Measurements from ENCODE around the gene SMOC1.
A peak's percentile ranks its signal among the peaks of the same experiment; 100 is the strongest.

SMOC1 gene

DNA sequence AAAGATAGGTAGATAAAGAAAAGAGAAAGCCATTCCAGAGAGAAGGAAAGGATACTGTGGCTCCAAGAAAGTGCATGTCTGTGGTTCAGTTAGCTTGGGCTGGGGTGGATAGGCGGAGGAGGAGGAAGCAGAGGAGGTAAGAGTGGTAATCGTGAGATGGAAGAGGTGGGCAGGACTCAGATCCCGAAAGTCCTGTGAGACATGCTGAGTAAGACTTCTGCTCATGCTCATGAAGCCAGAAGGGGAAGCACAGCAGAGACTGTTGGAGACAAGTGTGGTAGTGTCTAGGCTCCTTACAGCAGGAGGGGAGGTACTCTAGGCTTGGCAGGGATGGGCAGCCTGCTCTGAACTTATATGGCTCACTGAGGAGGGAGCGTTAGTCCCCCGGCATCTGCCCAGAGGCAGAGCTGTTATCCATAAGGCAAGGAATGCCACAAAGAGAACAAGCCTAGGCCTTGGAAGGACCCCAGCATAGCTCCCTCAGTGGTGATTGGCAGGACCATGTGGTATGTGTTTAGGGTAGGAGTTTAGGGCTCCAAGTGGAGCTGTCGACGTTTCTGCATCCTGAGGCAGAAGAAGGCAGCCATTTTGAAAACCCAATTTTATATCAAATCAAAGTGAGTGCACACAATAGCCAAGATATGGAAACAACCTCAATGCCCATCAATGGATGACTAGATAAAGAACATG is 135.3 kb downstream of the SMOC1 start:
- no peak for DNase-seq

DNA sequence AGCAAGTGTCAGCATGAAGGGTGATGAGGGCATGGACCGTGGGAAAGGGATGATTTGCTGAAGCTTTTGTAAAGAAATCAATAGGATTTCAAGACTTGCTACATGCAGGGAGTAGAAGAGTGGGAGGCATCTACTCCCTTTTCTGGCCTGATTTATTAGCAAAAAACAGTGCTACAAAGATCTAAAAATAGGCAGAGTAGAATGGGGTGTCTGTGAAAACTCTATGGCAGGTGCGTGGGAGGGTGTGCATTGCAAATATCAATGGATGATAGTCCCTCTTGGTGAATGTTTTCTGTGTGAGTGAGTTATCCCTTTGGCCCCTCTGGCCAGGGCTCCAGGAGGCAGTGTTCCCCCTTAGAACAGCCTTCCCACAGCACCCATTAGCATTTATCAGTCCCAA is 139.0 kb downstream of the SMOC1 start:
- DNase-seq = no peak

DNA sequence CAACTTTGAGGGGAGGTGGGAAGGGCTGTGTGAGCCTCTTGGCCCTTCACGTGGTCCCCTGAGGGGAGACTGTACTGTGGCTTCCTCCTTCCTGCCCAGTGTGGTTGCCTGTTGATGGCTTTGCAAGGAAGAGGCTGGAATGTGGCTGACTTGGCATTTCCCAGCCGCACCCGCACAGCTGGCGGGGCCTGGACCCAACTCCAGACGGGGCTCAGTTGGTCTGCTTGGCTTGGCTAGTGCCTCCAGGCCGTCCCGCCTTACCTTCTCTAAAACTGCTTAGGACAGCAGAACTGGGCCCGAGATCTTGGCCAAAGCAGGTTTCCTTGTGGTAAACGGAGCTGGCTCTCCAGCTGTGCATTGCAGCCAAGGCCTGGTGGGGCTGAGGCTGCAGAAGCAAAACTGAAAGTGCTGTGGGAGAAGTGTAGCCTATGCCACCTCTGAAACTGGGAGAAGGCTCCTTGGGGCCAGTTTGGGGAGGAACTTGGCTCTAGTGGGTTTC is 139.5 kb downstream of the SMOC1 start:
- no peak for DNase-seq

DNA sequence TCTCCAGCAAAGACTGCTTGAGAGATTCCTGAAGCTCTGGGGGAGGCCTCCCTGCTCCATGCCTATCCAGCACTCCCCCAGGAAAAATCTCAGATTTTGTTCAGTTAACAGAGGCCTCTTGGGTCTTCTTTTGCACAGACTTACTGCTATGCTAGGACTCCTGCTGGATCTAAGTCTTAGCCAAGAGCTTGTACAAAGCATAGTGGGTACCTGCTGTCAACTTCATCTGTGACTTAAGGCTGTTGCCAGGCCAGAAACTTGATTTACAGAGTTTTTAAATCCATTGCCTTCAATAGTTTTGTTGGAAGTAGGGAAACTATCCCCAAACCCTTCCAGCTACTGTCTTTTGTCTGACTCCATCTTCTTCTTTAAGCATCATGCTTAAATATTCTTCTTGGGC is 140.5 kb downstream of the SMOC1 start:
- DNase-seq = no peak

DNA sequence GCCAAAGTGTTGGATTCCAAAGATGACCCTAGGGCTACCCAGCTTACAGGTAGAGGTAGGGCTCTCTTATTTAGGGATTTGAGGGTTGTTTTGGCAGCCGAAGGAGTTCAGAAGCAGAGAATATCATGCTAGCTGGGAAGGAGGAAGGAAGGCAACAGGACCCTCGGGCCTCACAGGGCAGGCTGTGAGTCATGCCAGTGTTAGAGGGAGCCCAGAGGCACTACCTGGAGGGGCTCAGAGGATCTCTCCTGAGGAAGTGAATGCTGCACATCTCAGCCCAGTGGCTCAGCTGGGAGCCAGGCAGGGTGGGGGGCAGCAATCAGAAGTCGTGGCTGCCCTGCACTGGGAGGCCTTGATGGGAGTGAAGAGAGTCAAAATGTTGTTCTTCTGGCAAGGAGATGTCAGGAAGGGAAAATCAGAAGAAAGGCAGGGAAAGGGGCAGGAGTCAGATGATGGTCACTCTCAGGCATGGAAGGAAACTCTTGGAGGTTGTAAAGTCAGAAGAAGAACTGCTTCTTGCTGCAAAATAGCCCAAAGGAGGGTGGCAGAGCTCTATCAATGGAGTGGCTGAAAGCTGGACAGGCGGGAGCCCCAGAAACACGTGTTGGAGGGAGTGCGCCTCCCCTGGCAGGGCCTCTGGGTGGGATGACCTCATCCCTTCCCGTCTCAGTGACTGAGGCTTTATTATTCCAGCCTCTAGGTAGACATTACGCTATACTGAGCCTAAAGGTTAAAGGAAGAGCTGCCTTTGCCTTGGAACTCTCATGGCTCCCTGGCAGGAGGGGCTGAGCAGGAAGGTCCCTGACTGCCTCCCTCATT is 141.3 kb downstream of the SMOC1 start:
- no peak for DNase-seq

DNA sequence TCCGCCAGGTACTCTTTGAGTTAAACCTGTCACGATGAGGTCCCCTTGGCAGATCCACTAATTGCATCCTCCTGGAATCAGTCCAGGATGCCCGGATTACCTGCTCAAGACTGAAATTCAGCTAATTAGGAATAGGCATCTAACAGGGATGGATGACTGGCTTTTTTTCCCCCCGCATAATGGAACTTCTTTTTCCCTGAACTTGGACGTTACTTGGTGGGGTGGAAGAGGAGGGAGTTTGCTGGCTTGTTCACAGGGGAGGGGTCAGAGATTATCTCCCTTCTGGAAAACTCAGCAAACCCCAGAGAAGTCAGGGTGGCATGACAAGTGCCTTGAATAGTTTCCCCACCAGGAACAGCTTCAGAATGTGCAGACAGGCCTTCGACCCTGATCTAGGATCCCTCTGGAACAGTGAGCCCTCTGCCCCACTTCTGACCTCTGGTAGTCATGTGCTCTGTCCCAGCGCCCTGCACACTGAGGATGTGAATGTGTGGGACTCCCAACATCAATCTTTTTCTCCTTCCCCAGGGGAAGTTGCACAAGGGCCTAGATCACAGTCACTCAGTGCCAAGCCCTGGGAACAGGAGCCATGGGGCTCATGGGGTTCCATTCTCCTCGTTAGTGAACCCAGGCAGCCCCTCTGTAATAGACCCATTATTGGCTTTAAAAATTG is 142.5 kb downstream of the SMOC1 start:
- DNase-seq = no peak

DNA sequence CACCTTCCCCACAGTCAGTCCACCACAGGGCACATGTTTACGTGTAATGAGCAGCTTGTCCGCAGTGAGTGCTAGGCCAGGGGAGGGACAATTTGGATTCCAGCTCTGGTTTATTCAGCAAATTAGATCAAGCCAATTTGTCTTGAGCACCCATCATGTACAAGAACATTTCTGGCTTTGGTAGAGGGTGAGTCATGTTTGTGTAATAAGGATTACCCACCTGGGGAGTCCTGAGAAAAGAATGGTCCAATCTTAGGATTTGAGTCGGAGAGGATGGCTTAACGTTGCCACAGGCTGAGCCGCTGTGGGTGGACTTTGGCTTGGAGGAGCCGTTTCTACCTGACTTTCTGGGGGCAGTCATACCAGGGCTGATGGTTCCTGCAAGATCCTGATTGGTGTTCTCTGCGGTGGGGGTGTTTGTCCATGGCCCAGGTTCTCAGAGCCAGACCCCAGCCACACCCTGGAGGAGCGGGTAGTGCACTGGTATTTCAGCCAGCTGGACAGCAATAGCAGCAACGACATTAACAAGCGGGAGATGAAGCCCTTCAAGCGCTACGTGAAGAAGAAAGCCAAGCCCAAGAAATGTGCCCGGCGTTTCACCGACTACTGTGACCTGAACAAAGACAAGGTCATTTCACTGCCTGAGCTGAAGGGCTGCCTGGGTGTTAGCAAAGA is 143.7 kb downstream of the SMOC1 start:
- no peak for DNase-seq

DNA sequence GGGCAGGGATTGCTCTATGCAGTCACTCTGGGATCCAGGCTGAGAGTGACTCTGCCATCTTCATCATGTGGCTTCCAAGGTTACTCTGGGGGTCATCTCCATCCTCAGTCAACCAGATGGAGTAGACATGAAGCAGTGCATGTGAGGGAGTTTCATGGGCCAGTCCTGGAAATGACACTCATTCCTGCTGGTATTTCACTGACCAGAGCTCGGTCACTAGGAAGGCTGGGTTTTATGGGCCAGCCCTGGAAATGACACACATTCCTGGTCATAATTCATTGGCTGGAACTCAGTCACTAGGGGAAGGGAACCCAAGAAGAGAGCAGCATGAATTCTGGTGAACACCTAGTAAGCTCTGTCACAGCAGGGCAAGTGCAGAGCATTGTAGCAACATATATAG is 144.7 kb downstream of the SMOC1 start:
- no peak for DNase-seq

DNA sequence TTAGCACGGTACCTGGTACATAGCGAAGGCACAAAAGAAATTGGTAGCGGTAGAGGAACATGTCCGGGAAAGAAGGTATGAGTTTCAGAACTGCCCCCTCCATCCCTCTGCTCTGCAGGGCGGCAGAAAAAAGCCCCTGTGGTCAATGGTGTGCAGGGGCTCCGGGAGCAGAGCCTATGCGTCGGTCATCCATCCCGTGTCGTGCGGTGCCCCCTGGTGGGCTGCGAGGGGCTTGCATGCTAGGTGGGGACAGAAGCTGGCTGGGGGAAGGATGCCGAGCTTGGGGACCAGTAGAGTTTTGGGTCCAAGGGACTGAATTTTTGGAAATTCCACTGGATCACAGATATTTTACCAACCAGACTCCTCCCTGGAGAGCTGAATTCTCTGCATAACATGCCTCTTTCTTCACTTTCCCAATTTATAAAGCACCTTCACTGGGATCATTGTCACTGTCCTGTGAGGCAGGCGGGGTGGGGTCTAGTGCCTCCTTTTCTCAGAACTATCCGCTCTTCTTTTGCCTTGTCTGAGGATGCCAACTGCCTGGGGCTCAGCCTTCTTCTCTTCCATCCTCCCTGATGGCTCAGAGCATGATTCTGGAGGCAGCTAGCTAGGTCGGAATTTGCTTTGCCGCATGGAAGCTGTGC is 148.7 kb downstream of the SMOC1 start:
- peak; percentile 64 for DNase-seq

DNA sequence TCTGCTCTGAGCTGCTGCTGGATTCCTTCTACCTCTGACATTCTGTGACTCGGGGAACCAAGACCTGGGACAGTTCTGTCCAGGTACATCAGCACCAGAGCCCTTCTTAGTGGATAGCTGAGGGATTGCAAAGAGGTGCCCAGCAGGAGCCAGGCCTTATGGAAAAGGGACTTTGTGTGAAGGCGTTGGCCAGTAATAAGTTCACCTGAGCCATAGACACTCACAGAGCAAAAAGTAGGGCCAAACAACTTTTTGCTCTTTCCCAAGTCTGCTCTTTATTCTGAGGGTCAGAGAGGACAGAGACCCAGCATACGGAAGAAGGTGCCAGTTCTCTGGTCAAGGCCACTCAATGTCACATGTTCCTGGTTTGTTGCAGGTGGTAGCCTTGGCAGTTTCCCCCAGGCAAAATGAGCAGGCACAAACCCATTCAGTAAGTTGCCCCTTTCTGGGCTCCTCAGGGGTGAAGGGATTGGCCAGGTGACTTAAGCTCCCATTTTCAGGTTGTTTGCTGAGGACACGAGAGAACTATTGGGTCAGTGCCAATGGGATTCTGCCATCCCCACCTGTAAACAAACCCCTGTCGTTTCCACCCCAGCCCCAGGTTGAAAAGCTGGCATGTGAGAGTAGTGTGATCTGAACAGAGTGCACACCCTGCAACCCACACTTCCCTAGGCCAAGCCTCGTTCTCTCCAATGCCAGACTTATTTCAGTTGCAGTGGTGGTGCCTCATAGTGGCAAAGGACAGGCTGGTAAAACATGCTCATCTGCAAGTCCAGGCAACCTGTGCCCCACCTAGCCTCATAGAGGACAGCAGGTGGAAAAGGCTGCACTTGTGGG is 150.3 kb downstream of the SMOC1 start:
- DNase-seq = no peak

DNA sequence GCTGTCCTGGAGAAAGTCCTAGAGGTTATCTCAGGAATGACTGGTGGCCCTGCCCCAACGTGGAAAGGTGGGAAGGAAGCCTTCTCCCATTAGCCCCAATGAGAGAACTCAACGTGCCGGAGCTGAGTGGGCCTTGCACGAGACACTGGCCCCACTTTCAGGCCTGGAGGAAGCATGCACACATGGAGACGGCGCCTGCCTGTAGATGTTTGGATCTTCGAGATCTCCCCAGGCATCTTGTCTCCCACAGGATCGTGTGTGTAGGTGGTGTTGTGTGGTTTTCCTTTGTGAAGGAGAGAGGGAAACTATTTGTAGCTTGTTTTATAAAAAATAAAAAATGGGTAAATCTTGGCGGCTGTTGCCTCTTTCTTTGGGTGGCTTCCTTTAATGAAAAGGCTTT is 152.8 kb downstream of the SMOC1 start:
- DNase-seq = no peak

DNA sequence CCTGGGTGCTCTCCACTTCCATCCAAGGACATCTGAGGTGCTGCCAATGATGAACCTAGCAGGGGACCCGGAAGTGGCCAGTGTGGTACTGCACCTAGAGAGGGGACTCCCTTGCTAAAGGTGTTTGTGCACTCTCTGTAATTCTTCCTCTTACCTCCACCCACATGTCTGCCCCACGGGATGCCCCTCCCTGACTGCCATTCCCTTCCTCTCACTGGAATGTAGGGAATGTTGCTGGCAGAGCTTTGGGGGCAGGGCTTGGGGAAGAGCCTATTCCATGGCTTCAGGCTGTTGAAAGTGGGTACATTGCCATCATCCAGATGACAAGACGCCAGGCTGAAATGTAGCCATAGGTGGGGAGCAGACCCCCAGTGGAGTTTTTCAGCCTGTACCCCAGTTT is 153.2 kb downstream of the SMOC1 start:
- no peak for DNase-seq

DNA sequence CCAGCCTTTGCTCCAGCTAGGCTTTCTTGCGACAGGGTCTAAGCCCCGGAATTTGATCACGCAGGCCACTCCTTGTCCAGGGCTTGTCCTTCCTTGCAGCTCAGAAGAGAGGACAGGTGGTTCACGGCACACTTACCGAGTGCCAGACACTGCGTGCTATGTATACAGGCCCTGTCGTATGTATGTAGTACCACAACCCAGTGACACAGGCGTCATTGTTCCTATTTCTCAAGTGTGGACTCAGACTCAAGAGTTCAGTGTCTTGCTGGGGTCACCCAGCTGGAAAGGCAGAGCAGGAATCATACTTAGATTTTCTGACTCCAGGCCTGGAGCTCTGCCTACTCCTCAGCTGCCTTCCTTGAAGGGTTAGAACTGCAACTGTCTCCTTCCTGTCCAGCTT is 153.9 kb downstream of the SMOC1 start:
- no peak for DNase-seq

DNA sequence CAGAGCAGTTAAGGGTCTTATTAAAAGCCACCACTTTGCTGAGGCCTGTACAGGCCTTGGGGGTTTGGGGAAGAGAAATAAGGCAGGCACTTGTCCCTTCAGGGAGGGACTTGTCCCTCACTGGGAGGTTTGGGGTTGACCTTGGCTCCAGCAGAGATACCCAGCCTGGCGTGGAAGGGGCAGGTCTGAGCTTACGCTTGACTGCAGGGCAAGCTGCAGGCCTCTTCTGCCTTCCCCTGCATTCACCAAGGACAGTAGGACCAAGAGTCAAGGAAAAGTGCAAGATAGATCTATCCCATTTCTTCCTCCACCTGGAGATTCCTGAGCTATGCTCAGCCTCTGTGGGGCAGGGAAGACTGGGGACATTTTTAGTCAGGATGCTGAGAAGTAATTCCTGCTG is 154.3 kb downstream of the SMOC1 start:
- no peak for DNase-seq

DNA sequence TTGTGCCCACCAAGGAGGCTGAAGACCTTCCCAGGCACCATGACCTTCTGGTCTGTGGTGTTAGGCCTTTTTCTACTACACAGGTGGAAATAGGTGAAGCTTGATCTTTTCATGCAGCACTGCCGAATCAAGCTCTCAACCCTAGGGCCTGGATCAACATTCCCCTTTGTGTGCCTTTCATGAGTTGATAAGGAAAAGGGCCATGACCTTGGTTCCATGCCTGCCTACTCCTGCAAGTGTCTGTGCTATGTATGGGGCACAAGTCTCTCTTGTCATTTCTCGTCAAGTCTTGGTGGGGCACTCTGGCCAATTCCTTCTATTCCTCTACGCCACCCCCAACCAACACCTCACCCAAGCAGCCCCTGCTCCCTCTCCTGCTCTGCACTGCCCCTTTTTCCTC is 155.0 kb downstream of the SMOC1 start:
- no peak for DNase-seq

DNA sequence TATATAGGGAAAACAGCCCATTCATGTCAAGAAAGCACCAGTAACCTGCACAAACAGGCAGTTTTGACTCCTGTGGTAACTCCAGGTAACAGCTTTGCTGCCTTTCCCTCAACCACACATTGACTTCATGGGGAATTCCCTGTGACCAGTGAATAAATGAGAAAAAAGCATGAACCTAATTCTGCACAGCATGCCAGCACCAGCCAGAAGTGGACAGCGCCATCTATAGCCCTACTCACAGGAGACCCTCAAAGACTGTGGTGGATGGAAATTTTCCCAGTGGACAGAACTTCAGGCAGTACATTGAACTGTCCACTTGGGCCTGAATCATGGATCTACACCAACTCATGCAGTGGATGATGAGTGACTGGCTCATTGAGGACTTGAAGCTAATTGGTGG is 157.4 kb downstream of the SMOC1 start:
- no peak for DNase-seq

DNA sequence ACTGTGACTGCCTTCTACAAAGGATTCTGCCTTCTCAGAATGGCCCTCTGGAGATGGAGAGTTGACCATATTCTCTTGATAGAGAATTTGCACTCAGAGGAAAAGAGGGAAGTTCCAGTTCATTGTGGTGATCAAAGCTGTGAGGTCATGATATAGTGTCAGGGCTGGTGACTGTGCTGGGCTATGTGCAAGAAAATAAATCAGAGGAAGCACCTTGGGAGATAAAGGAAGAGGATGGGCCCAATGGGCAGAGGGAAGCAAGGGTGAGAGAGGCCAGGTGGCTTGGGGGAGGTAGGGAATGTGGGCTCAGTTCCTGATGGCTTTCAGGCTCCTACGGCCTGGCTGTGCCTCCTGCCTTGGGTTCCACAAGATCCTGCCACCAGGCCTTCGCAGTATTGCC is 163.8 kb downstream of the SMOC1 start:
- no peak for DNase-seq

DNA sequence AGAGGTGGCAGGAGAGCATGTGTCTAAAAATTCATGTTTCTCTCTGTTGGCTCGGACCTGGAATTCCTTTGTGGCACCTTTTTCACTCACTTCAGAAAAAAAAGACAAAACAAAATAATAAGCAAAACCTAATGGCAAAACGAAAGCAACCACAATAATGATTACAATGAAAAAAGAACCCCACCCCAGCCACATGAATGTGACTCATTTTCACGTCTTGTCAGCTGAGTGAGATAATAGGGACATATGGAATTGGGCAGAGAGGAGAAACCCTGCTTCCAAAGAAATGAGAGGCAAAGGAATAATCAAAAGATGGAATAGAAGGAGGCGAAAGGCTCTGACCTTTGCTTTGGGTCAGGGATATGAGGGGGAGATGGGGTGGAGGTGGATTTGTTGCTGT is 166.1 kb downstream of the SMOC1 start:
- no peak for DNase-seq

DNA sequence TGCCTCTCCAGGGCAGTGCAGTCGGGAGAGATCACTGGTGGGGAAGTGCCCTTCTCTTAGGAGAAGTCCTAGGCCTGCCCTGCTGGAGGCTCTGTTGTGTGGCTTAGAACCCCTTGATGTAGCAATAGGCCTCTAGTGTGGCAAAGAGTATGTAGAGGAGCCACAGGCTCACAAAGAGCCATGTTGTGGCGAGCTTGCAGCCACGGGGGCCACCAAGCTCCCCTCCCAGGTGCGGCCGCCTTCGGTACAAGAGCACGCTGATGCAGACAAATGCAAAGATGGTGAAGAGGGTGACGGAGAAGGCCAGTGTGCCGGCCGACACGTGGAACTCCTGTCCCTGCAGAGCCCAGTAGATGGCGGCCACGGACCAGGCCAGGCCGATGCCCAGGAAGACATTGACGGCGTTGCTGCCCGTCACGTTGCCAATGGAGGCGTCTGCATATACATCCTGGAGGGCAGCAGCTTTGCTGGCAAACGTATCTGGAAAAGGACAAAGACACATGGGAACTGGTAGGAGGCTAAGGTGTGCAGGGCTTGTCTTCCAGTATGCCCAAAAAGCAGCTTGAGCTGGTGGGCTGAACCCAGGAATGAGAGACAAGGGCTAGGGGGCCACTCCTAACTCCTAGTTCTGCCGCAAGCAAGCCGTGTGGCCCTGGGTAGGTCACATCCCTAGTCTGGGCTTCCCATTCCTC is 166.8 kb downstream of the SMOC1 start:
- DNase-seq = no peak

DNA sequence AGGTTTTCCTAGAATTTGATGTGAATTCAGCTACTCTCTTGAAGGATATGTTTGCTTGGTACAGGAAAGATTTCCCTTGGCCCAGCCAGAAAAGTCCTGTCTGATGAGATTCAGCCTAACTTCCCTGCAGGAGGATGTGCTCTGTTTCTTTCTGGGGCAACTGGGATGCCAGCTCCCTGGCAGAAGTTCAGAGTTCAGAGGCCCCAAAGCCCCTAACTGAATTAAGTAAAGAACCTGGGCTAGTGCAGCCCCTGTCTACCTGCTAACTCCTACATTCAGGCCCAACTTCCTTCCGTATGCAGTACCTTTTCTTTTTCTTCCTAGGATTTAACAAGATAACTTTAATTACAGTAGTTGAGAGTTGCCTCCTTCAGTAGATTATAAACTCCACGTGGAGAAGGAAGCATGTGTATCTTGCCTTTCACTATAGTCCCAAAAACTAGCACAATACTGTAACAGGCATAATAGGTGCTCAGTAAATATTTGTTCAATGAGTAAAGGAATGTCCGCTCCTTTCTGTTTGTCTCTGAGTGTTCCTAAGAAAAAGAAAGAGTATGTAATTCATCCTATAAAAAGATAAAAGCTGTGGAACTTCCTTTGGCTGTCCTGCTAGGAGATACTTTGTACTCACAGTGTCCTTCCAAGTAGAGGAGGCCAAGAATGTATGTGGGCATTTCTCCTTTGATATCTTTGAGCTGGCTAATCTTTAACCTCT is 168.5 kb downstream of the SMOC1 start:
- no peak for DNase-seq

DNA sequence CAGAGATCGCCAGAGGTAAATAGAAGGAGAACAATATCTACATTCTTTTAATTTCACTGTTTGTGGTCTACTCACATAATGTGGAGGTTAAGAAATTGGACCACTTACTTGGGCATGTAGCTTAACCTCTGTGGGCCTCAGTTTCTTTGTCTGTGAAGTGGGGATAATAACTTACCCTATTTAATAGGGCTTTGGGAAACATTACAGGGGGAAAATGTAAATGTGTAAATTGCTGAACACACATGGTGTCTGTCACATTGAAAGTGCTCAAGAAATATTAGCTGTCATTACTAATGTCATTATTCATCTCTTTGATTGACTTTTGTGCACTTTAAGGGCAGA is 169.1 kb downstream of the SMOC1 start:
- DNase-seq = no peak
